ENCODE data around the gene RALA. TPM values are rescaled to one million over a fixed set of nuclear protein-coding genes. Genes with fewer than 3 reads are reported as not detected.

The RALA gene, protein sequence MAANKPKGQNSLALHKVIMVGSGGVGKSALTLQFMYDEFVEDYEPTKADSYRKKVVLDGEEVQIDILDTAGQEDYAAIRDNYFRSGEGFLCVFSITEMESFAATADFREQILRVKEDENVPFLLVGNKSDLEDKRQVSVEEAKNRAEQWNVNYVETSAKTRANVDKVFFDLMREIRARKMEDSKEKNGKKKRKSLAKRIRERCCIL
- total RNA-seq, result 24.7 and 37.4 TPM in 2 replicates

DNA sequence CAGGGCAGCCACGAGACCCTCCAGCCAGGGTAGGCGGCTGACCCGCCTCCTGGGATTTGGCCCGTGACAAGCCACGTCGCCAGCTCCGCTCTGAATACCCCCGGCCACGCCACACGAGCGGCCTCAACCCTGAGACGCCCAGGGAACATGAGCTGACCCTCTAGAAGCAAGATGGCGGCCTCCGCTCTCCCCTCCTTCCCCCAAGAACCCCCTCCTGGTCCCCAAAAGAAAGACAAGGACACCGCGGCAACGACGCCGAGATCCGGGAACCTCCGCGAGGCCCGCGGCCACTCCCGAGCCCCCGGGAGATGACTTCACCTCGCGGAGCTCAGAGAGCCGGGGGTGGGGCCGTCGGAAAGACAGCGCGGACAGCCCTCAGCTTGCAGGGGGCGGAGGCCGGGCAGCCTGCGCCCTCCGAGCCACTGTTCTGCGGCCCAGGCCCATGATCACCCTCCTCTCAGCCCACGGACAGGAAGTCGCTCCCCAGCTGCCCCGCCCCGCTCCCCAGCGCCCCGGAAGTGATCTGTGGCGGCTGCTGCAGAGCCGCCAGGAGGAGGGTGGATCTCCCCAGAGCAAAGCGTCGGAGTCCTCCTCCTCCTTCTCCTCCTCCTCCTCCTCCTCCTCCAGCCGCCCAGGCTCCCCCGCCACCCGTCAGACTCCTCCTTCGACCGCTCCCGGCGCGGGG lies at the start of gene RALA:
Gene RALA (plus strand): TSS at position 526 of the 685 bp plus-strand sequence. CDS start 63,096 bp downstream, outside the sequence.

Other genes starting within 250 kb of the RALA start
- gene YAE1, start 57.2 kb upstream of the RALA start, total RNA-seq, result 33.8 and 40.0 TPM in 2 replicates

All from aortic smooth muscle cell (primary cell).